NCI-H524 treated with DMSO at 0.1 percent for 48 hours (cell line): ENCODE measurements around the gene FBL.
"Not testable (repeated sequence)": the region's sequence is repeated elsewhere in the genome, so short reads cannot be mapped to it uniquely, and the experiment has no call there.

ENCODE experiments used
- DNase-seq: peaks from one replicate; lab custom pipeline; 2025; lab: John Stamatoyannopoulos, UW

Gene FBL

DNA sequence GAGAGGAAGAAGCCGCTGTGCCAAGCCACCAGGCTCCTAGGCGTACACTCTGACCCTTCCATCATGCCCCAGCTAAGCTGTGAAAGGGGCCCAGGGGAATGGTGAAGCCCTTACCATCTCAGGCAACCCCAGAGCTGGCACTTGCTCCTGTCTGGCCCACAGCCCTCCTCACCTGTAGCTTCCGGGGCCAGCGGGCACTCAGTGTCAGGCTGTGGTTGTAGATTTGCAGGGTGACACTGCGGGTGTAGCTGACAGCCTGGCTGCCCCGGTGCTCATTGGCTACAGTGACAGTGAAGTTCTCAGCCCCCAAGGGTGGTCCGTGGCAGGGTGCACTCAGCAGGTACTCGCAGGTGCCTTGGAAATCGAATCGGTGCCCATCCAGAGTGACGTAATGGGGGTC lies 30.3 kb upstream of the FBL start:
- not testable (repeated sequence) for DNase-seq

DNA sequence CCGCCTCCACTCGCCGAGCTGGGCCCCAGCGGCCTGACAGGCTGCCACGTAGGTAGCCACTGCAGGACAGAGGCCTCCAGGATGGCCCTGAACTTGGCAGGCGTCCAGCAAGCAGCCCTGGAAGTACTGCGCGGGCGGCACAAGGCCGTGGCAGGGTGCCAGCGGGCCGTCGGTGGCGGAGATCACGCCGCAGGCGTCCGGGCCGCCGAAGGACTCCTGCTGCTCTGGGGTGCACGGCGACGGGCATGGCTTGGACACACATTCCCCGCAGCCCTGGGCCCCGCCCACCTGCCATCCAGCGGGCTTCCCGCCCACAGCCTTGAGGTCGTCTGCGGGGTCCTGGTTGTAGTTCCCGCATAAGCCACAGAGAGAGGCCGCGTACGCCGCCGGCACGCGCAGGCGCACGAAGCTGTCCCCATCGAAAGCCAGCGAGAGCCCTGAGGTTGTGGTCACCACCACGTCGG lies 29.3 kb upstream of the FBL start:
- DNase-seq = not testable (repeated sequence)

DNA sequence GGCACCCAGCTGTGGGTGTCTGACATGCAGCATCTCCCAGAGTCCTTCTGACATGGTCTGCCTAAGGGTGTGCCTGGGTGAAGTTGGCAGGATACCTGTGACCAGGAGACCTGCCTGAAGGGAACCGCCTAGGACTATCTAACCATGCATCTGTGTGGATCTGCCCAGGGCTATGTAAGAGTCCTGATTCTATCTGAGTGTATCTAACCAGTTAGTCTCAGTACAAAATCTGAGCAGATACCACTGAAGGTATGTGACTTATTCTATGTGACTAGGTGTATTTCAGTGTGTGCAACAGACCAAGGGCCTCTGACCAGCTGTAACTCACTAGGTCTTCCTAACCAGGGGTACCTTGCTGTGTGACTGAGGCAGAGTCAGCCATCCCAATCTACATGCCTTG lies 28.2 kb upstream of the FBL start:
- DNase-seq = no peak

DNA sequence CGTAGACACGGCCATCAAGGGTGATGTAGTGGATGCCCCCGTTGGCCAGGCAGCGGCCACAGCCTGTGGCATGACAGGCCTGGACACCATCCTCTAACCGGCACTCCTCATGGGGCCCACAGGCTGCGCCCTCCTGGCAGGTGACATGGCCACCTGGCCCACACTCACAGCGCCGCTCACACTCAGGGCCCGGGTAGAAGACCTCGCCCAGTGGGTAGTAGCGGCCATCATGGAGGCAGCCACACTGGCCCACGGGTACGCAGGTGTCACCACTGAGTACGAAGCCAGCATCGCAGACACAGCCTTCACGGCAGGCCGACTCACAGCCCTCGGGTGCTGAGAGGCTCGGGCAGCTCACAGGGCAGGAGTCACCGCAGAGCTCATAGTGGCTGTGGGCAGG lies 27.2 kb upstream of the FBL start:
- no peak for DNase-seq

DNA sequence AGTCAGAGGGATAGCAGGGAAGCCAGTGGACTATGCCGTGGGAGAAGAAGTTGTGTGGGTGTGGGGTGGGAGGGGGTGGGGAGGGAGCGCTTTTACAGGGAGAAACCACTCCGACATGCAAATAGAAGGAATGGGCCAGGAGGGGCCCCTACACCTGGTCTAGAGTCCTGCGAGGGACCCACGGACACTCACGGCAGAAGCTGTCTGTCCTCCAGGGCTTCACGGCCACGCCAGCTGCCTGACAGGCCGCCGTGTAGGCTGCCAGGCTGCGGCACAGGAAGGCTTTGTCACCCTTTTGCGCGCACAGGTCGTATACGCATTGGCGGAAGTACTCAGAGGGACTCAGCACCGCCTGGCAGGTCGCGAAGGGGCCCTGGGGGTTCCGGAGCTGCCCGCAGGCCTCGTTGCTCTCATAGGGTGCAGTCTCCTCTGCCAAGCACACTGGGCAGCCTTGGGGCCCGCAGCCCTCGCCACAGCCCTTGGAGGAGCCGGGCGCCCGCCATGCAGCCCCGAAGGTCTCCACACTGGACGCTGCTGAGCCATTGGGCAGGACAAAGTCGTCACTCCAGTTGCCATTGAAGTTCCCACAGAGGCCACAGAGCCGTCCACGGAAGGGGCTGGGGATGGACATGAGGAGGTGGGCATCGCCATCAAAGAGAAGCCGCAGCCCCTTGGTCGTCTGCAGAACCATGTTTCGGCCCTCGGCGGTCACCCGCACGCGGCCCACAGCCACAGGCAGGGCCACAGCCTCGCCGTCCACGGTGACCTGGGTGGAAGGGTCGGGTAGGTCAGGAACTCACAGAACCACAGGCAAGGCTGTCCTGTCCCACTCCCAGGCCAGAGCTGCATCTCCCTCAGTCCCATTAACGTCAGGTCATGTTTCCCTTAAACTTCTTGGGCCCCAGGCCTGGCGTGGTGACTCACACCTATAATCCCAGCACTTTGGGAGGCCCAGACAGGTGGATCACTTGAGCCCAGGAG lies 26.0 kb upstream of the FBL start:
- DNase-seq = no peak

DNA sequence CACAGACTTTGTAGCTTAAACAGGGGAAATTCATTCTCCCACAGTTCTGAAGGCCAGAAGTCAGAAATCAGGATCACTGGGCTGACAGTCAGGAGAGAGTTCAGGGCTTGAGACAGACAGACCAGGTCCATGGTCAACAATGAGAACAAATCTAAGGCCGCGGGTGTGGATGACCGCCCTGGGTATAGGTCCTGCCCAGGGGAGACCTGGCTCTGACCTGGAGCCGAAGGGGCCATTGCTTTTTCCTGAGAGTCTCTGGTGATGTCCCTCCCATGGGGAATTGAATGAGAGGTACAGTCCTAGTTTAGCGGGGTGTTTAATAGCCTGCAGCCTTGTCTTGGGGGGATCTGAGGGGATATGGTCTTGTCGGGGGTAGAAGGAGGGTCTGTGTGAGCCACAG lies 25.2 kb upstream of the FBL start:
- no peak for DNase-seq

DNA sequence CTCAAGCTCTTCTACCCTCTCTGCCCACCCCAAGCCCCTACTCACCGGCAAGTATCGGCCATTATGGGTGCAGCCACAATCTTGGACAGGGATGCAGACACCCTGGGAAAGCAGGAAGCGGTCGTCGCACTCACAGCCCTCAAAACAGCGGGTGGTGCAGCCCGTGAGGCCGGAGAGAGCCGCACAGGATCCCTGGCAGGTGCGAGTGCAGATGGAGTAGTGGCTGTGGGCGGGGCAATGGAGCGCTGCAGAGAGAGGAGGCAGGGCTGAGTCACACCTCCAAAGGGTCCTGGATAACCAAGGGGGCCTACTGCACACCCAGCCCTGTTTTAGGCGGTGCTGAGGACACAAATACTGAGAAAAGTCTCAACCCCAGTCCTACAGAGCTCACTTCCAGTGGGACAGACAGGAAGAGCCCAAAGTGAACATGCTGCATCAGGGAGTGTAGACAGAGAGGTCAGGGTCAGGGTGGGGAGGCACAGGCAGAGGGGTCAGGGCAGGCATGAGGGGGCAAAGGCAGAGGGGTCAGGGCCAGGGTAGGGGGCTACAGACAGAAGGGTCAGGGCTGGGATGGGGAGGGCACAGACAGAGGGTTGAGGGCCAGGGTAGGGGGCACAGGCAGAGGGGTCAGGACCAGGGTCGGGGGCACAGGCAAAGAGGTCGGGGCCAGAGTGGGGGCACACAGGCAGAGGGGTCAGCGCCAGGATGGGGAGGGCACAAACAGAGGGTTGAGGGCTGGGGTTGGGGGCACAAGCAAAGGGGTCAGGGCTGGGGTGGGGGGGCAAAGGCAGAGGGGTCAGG lies 24.2 kb upstream of the FBL start:
- peak; percentile 21 for DNase-seq

DNA sequence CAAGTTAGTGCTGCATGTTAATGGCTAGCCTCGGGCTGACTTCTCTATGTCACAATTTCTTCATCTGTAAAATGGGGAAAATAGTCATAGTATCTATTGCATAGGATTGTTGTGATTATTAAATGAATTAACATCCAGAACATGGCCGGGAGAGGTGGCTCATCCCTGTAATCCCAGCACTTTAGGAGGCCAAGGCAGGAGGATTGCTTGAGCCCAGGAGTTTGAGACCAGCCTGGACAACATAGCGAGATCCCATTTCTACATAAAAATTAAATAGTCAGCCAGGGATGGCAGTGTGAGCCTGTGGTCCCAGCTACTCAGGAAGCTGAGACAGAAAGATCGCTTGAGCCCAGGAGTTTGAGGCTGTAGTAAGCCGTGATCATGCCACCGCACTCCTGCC lies 21.8 kb upstream of the FBL start:
- DNase-seq = no peak

DNA sequence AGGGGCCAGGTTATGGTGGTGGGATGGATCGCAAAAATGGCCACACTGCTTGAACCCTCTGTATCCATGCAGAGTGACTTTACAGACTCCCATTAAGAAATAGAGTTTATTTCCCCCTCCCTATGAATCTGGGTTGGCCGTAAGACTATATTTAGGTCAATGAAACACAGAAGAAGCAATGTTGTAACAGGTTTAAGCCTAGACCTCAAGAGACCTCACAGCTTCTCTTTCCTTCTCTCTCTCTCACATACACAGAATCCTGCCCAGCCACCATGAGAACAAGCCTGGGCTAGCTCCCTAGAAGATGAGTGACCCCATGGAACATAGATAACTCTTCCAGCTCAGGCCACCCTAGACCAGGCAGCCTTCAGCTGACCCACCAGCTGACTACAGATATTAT lies 21.0 kb upstream of the FBL start:
- DNase-seq = no peak

DNA sequence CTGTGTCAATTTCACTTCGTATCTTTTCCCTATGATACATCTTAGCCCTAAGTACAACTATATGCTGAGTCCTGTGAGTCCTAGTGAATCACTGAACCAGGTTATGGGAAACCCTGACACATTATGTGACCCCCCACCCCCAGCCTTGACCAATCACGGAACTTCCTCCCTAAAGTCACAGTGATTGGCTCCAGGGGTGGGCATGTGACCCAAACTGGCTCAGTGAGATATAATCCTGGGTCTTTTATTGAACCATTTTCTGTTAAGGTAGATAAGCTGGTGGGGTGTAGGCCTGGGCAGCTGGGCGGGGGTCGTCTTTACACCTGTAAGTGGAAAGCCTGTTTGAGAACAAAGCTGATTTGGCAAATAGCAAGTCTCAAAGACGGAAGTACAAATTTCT lies 19.8 kb upstream of the FBL start:
- no peak for DNase-seq

DNA sequence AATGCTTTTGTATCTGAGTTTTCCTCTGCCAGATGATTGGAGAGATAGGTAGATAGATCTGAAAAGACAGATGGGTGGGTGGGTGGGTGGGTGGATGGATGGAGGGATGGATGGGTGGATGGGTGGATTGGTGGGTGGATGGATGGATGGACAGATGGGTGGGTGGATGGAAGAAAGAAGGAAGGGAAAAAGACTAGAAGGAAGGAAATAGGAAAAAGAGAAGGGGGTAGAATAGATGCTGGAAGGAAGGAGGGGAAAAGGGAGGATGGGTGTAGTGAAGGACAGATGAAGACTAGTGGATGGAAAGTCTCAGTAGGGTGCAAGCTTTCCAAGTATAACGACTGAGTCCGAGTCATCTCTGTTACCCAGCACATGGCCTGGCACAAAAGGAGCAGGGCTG lies 19.0 kb upstream of the FBL start:
- DNase-seq = no peak

DNA sequence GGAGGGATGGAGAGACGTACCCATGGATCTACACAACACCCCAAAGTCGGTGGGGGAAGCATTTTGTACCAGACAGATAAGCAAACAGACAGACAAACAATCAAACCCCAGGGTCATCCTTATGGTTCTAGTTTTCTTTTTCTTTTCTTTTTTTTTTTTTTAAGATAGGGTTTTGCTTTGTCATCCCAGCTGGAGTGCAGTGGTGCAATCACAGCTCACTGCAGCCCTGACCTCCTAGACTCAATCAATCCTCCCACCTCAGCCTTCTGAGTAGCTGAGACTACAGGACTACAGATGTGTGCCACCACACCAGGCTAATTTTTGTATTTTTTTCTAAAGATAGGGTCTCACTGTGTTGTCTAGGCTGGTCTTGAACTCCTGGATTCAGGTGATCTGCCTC lies 17.9 kb upstream of the FBL start:
- DNase-seq = no peak

DNA sequence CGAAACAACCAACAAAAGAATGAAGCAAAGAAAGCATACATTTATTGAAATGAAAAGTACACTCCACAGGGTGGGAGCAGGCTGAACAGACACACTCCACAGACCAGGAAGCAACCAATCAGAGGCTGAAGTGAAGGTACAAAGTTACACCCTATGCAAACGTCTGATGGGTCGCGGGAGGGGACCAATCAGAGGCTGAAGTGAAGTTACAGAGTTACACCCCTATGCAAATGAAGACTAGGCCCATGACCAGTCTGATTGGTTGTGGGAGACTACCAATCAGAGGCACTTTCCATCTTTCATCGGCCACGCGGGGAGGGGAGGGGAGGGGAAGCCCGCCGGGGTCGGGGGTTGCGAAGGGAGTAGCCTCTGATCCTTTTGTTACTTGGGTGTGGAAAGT lies 12.4 kb upstream of the FBL start:
- DNase-seq = no peak

DNA sequence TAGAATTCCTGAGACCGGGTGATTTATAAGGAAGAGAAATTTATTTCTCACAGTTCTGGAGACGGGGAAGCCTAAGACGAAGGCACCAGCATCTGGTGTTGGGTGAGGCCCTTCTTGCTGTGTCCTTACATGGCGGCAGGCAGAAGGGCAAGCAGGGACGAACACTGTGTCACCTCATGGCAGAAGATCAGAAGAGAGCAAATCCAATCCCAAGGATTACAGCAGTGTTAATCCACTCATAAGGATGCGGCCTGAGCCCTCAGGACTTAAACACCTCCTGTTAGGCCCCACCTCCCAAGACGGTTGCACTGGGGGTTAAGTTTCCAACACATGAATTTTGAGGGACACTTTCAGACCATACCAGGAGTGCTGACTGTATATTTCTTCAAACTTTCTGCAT lies 6.7 kb upstream of the FBL start:
- DNase-seq = no peak

DNA sequence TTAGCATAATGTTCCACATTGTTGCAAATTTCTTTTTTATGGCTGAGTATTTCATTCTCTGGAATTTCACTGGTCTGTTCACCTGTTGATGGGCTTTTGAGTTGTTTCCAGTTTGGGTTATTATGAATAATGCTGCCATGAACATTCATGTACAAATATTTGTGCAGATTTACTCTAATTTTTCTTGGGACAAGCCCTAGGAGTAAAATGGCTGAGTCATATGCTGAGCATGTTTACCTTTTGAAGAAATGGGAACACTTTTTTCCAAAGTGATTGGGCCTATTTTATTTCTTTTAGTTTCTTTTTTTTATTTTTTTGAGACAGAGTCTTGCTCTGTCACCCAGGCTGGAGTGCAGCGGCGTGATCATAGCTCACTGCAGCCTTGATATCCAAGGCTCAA lies 4.7 kb upstream of the FBL start:
- no peak for DNase-seq

DNA sequence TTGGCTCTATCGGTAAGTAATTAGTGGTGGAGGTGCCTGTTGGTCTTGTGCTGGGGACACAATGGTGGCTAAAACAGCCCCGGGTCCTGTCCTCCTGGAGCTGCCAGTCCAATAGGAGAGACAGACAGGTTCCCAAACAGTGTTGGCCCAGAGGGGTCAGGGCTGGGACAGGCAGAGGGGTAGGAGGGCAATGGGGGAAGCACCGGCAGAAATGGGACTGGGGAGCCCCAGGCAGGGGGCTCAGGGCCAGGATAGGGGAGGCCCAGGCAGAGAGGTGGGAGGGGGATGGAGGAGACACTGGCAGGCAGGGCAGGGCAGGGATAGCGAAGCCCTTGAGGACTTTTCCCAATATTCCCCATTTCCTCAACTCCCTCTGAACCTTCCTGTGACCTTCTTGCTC lies 2.2 kb upstream of the FBL start:
- DNase-seq = no peak

DNA sequence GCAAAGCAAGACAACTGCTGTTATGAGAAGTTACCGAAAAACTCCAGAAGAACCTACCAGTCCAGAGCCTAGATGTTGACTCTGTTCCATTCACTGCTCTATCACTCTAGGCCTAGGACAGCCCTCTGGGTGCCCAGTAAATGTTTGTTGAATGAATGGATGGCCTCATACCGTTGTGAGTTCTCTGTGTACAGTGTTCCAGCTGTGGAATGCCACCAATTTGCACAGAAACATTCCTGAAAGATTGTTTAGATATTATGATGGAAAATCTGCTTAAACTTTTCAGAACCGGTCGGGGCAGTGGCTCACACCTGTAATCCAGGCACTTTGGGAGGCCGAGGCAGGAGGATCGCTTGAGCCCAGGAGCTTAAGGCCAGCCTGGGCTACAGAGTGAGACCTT lies 1.3 kb upstream of the FBL start:
- no peak for DNase-seq

DNA sequence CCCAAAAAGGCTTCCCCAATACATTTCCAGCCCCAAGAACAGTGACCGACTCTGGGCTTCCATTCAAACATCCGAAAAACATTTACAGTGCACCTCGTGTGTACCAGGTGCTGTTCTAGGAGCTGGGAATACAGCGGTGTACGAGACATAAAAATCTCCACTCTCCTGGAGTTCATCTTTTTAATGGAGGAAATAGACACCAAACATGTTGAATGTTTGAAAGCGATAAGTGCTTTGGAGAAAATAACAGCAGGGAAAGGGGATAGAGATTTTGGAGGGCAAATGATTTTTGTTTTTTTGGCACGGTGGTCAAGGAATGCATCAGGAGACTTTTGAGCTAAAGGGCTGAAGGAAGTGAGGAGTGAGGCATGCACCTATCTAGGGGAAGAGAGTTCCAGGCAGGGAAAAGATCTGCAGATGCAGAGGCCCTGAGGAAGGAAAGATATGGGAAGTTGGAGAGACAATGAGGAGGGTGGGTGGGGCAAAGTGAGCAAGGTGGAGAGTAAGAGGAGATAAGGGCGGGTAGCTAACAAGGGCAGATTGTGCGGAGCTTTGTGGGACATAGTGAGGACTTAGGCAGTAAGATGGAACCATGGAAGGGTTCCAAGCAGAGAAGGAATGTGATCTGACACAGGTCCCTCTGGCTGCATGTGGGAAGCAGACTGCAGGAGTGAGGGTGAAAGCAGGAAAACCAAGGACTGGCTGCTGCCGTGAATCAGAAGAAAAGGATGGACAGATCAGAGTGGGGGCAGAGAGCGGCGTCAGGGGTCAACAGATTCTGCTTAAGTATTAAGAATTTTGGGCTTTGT lies 703 bp upstream of the FBL start:
- DNase-seq = no peak

DNA sequence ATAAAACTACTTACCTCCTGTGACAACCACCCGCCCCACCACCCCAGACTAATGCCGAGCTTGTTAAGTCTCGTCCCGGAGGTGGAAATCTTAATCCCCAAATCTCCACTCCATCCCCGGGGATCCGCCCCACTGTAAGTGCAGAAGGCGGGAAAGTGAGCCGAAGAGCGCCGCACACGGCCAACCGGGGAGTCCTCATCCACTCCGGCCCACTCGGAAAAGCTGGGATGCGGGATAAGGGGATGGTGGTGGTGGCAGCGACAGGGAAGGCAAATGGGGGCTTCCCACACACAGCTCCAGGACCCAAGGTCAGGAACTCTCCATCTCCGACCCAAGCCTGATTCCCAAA lies 621 bp downstream of the FBL start:
- DNase-seq = peak; percentile 17

DNA sequence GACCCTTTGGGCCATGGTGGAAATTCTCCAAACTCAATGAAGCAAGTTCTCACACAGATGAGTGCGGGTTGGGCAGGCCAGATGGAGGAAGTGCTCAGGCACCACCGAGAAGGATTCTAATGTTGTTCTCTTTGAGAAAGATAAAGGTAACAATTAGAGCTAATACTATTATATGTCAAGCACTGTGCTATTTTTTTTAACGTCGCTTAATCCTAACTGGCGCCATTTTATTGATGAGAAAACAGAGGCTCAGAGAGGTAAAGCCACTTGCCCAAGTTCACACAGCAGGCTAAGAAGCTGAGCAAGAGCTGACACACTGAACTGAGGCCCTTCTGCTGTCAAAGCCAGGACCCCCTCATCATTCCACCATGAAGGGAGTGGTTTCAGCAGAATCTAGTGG lies 1.0 kb downstream of the FBL start:
- no peak for DNase-seq

DNA sequence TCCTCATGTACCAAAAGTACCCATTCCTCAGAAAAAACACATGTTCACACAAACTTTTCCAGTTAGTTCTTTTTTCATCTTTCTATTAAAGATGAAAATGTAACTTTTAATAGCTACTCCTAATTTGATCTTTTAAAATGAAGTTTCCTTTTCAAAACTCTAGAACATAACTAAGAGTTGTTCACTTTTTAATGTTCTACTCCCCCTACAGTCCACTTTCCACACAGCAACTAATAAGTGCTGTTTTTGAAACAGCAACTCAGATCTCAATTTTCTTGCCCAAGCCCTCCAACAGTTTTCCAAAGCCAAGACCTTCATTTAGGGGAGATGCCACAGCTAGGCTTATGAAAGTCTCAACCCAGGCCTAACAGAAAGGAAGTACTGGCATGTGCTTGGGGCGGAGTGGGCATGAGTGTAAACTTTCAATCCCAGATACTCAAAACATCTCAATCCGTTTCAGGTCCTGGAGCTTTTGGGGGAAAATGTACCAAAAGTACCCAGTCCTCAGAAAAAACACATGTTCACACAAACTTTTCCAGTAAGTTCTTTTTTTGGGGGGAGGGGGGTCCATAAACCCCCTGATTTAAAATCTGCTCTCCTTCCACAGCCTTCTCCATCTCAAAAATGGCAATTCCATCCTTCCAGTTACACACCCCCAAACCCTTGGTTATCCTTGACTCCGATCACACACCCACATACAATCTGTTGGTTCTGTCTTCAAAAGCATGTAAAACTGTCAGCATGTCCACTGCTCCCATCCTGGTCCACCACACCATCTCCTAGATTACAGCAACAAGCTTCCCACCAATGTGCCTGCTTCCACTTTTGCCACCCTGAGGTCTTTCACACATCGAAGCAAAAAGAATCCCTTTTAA lies 2.0 kb downstream of the FBL start:
- DNase-seq = no peak
